Epithelial cell of proximal tubule (primary cell): ENCODE measurements around the gene ISG15. TPM values are rescaled to one million over a fixed set of nuclear protein-coding genes. Genes with fewer than 3 reads are reported as not detected.
"Not testable (repeated sequence)": the region's sequence is repeated elsewhere in the genome, so short reads cannot be mapped to it uniquely, and the experiment has no call there.

Source experiments
- DNase-seq: peaks from one replicate; pipeline ENCODE4 v3.0.0-alpha.2; 2011; ENCODE audit warnings: low read depth
- H3K4me3 ChIP-seq: 2 replicates; pipeline ENCODE4 v1.5.1; 2011; ENCODE audit warnings: low read depth, mild to moderate bottlenecking, low read length
- CTCF ChIP-seq: conservative IDR thresholded peaks from 2 replicates; pipeline ENCODE4 v1.5.1; 2012; ENCODE audit warnings: low read depth, mild to moderate bottlenecking, low read length
- total RNA-seq: library from RNA; depleted of rRNA; stranded (reverse); fragments of >200 nt; gene quantifications from 2 replicates; pipeline ENCODE4 v1.2.3, GENCODE V29; 2015

Gene ISG15
- total RNA-seq, 1 donor from 2014 or later, result 75.6 TPM

DNA sequence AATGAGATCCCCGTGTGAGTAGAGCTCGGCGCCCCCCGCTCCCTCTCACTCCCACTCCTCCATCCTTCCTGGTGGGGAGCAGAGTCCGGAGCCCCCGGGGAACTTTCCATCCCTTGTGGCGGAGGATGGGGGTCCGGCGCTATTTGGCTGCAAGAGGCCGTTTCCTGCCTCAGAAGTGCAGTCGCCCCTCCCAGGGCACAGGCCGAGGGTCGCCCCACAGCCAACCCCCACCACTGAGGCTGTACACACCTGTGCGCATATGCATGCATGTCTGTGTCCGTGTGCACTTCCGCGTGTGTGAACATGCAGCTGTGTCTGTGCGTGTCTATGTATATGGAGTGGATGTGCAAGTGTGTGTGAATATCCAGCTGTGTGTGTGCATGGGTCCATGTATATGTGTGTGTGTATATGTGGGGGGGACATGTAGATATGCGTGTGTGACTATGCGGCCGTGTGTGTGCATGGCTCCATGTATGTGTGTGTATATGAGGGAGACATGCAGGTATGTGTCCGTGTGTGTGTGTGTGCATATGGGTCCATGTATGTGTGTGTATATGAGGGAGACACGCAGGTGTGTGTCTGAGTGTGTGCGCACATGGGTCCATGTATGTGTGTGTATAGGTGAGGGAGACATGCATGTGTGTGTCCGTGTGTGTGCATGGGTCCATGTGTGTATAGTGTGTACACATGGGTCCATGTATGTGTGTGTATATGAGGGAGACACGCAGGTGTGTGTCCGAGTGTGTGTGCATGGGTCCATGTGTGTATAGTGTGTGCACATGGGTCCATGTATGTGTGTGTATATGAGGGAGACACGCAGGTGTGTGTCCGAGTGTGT, 38.9 kb downstream of the ISG15 start:
- no peak for DNase-seq
- TF ChIP-seq CTCF, result no peak
- no peak overlapping the region for H3K4me3 ChIP-seq

DNA sequence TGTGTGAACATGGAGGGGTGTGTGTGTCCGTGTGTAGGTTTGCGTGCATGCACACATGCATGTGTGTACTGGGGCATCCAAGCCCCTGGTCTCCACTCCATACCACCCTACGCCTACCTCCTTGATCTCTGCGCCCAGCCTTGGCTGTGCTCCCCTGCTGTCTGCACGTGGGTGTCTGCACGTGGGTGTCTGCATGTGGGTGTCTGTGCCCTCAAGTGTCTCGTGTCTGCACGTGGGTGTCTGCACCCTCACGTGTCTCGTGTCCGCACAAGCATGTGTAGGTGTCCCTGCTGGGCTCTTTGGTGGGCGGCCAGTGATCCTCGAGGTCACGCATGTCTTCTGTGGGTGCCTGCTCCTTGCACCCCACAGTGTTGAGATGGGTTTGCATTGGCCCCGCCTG, 39.7 kb downstream of the ISG15 start:
- no peak for DNase-seq

DNA sequence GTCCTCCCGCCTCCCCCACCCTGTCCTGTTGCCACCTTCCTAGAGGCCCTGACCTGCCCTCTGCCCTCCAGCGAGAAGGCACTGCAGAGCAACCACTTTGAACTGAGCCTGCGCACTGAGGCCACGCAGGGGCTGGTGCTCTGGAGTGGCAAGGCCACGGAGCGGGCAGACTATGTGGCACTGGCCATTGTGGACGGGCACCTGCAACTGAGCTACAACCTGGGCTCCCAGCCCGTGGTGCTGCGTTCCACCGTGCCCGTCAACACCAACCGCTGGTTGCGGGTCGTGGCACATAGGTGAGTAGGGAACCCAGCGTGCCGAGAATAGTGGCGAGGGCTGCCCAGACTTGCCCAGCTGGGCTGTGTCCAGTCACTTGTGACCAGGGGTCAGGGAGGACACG, 40.4 kb downstream of the ISG15 start:
- no peak for TF ChIP-seq CTCF
- DNase-seq, result no peak

More for the DNA sequence above, 39.7 kb downstream of the ISG15 start:
- H3K4me3 ChIP-seq, result no peak overlapping the region
- no peak for TF ChIP-seq CTCF

GRCh38 chr1:1054099-1054700, 40.9 kb downstream of the ISG15 start:
- no peak overlapping the region for H3K4me3 ChIP-seq
- TF ChIP-seq CTCF, result no peak
- DNase-seq, result no peak

More for the DNA sequence above, 40.4 kb downstream of the ISG15 start:
- H3K4me3 ChIP-seq, result no peak overlapping the region

- H3K4me3 ChIP-seq, result no peak overlapping the region
- TF ChIP-seq CTCF, result no peak
- no peak for DNase-seq
Observed at GRCh38 chr1:1054971-1055370, 41.7 kb downstream of the ISG15 start.

DNA sequence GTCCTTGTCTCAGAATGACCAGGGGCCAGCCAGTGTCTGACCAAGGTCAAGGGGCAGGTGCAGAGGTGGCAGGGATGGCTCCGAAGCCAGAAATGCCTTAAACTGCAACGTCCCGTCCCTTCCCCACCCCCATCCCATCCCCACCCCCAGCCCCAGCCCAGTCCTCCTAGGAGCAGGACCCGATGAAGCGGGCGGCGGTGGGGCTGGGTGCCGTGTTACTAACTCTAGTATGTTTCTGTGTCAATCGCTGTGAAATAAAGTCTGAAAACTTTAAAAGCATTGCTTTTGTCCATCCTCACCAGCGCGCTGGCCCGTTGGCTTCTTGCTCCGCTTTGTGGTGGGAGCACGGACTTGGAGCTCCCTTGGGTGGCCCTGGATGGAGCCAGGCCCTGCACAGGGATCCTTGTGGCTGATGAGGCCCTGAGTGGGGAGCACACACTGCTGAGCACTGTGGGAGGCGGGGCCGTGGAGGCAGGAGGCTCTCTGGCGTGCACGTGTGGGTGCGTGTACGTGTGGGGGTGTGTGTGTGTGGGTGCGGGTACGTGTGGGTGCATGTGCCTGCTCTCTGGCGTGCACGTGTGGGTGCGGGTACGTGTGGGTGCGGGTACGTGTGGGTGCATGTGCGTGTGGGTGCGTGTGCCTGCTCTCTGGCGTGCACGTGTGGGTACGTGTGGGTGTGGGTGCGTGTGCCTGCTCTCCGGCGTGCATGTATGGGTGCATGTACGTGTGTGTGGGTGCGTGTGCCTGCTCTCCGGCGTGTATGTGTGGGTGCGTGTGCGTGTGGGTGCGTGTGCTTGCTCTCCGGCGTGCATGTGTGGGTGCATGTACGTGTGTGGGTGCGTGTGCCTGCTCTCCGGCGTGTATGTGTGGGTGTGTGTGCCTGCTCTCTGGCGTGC, 42.8 kb downstream of the ISG15 start:
- TF ChIP-seq CTCF, result no peak
- no peak for DNase-seq
- no peak overlapping the region for H3K4me3 ChIP-seq

GRCh38 chr1:1057769-1058087, 44.4 kb downstream of the ISG15 start:
- H3K4me3 ChIP-seq, DNase-seq: not testable (repeated sequence)
